Inflammatory macrophage treated with lipopolysaccharide for 1 hour (primary cell): ENCODE results near the gene CHRNA9.

Experiments used
- DNase-seq, 2 donors: peaks; one replicate each; pipeline ENCODE4 v3.0.0-alpha.2; 2020 to 2022

CHRNA9 gene

GRCh38 chr4:40347472-40347871 lies 12.3 kb downstream of the CHRNA9 start:
- DNase-seq = no peak

DNA sequence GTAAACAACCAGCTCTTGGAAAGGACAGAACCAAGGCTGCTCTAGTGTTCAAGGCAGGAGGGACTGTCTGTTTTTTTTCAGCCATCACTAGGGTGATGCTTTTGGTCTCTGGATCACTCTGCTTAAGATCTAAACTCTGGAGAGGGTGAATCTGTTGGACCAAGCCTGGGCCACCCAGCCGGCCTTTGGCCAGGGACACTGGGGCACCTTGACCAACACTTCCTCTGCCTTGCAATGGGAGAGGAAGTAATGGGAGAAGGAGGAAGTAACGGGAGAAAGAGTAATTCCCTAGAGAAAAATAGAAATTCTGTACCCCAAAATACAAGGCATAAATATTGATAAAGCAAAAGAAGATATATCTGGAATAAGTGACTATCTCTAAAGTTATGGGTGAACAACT lies 12.9 kb downstream of the CHRNA9 start:
- DNase-seq = peak in 1 of 2 donors; percentile 17

DNA sequence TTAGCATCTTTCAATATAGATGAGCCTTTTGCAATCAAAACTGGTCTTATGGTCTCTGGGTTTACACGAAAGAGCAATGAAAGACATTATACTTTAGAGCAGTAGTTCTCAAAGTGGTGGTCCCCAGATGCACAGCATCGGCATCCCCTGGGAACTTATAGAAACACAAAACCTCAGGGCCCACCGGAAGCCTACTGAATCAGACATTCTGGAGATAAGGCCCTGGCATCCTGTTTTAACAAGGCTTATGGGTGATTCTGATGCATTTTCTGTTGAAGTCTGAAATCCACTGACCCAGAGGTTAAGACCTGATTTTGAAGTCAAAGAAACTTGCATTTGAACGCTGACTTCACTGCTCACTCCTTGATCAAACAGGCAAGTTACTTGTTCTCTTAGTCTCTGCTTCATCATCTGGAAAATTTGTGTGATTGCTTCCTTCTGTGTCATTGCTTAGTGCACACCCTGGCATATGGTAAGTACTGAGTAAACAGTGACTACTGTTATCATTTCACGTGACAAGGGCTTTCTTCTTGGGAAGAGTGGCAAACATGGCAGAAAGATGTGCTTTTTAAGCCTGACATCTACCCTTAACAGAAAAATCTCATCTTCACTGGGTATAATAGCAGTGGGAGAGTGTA lies 14.5 kb downstream of the CHRNA9 start:
- DNase-seq = no peak

GRCh38 chr4:40350627-40351227 lies 15.6 kb downstream of the CHRNA9 start:
- DNase-seq = peak in 1 of 2 donors; percentile 15

GRCh38 chr4:40354158-40354557 lies 19.0 kb downstream of the CHRNA9 start:
- DNase-seq = no peak

- no peak for DNase-seq
Measured at GRCh38 chr4:40355131-40355530, 20.0 kb downstream of the CHRNA9 start.

DNA sequence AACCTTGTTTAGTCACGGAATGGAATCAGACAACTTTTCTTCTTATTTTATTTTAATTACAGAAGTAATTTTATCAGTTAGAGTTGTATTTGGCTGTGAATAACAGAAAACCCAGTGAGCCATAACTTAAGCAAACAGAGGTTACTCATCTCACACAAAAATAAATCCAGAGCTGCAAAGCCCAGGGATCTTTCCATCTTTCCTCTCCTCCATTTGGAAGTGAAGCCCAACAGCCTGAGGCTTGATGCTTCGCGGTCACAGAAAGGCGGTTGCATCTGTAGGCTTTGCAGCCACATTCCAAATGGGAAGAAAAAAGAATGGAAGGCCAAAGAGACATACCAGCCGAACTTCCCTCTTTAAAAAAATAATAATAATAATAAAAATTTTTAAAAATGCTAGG lies 22.6 kb downstream of the CHRNA9 start:
- DNase-seq = no peak

- no peak for DNase-seq
Measured at GRCh38 chr4:40361338-40361737, 26.2 kb downstream of the CHRNA9 start.

DNA sequence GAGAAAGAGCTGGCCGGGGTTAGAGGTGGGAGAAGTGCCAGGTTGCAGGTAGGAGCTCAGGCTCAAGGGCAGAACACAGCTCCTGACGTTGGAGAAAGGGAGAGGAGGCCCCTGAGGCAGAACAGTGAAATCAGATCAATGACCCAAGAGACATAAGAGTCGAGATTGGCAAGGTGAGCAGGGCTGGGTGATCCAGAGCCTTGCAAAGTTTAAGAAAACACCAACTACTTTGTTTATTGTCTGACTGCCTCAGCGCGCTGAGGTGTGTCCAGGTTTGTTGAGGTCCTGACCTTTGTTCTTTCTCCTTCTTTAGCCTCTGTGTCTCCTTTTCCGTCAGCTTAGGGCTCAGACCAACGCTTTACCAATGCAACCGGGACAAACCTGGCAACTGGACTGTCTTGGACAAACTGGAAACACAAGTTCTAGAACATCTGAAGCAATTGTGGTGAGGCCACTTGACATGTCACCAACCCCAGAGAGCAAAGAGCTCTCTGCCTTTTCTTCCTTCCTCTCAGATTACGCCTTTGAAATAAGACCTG lies 28.3 kb downstream of the CHRNA9 start:
- no peak for DNase-seq

GRCh38 chr4:40363945-40364344 lies 28.8 kb downstream of the CHRNA9 start:
- no peak for DNase-seq

DNA sequence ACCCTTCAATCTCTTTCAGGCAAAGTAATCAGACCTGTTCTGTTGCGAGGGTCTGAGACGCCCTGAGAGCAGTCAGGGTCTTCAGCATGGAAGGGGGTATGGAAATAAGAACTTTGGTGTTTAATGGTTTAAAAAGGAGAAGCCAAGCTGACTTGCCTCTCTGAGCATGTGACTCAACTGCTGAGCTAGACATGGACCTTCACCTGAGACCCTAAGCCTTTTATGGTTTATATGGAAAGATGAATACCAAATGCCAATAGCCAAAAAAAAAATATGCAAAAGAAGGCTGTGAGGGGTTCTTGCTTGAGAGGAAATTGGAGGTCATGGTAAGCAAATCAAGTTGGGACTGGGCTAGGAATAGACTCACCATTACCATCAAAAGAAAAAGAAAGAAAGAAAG lies 30.6 kb downstream of the CHRNA9 start:
- no peak for DNase-seq

DNA sequence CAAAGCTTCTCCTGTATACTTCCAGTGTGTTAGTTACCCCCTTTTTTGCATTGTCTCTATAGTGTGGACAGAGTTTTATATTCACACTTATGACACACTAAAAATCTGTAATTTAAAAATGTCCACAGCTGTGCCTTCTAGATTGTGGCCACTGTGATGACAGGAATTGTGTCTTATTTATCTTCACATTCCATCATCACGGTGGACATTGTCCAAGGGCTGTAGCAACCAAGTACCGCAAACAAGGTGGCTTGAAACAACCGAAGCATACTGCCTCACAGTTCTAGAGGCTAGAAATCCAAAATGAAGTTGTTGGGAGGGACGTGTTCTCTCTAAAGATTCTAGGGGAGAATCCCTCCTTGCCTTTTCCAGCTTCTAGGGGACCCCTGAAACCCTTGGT lies 32.3 kb downstream of the CHRNA9 start:
- DNase-seq = no peak

DNA sequence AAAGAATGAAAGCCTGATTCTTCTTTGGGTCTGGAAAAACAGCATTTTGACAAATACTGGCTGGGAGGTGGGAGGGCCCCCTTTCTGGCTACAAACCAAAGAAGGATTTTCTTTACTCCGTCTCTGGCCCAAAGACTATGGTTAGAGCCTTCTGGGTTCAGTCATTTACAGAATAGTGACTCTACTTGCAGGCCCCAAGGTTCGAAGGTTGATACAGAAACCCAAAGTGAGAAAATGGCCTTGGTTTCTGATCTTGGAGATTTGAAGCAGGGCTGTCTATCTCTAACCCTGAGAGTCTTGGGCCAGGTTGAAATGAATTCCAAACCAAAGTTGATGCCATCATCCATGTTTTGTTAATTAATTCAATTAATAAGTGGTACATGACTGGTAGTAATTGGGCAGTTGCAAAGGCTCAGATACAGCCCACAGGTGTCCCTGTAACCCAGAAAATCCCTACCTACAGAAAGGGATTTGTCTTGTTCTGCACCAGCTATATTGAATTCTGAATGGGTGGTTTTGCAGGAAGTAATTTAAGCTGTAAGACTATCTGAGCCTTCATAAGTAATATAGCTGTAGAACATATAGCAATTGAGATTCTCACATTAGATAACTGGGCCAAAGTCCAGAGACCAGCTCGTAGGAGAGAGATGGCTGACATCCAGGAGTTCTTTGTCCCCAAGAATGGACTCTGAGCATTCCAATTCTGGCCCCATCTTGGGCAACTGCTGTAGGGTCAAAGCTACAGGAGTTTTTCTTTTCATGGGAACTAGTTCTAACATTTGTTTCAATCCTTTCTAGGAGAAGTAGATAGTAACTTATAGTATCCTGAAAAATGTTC lies 34.5 kb downstream of the CHRNA9 start:
- no peak for DNase-seq

GRCh38 chr4:40372651-40373050 lies 37.5 kb downstream of the CHRNA9 start:
- no peak for DNase-seq

GRCh38 chr4:40373636-40374035 lies 38.5 kb downstream of the CHRNA9 start:
- peak; percentile 59 to 62 for DNase-seq

DNA sequence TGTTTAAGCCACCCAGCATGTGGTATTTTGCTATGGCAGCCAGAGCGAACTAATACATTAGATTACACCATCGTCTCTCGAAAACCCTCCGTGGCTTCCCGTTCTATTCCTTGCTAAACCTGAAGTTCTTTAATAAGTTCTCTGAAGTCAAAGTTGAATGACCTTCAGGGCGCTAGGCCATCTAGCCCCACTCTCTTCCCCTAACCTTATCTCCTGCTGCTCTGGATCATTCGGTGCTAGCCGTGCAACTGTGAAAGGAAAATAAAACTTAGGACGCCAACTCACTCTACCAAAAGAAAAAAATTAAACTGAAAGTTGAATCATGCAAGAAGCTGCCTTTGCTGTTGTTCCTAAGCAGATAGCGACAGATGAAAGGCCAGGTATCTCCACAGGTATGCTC lies 40.0 kb downstream of the CHRNA9 start:
- DNase-seq = no peak

GRCh38 chr4:40375620-40376019 lies 40.5 kb downstream of the CHRNA9 start:
- DNase-seq = no peak

DNA sequence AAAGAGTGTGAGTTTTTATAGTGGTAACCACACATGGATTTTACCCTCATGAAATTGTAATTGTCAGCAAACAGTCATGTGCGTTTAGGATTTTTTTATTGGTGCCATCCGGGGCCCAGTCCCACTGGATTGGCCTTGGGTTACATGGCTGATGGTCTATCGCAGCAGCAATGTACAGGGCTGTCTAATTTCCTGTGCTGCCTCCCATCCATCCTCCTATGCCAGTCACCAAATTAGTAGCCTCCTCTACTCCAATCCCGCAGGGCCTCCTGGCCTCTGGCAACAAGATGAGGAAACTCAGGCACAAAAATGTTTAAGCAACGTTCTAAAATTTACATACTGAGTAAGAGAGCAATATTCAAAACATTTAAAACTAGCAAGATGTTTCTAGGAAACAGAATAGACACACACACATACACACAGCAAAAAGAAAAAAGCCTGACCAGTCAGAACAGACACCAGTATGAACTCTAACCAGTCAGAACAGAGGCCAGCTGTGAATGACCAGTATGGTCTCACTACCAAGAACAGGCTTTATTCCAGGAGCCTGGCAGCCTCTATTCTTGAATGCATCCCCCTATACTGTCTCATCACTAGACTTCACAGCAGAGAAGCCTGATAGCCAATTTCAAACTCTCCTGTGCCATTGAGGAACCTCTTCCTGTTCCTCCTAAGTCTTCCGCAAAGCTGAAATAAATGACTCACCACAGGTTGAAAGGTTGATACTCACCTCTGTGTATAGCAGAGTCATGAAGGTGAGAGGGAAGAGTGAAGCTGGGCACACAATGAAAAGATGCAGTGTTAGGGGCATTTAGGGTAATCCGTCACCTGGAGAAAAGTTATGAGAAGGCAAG lies 42.6 kb downstream of the CHRNA9 start:
- DNase-seq = peak; percentile 7 to 13

- no peak for DNase-seq
Measured at GRCh38 chr4:40378619-40379018, 43.5 kb downstream of the CHRNA9 start.

DNA sequence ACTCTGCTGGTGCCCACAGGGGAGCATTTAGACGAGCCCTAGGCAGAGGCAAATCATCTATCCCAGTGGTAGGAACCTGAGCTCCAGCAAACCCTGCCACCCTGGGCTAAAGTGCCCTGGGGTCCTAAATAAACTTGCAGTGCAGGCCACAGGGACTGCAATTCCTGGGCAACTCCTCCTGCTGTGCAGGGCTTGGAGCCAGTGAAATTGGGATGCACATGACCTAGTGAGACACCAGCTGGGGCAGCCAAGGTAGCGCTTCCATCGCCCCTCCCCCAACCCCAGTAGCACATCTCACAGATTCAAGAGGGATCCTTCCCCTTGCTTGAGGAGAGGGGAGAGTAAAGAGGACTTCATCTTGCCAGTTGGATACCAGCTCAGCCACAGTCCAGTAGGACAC lies 44.1 kb downstream of the CHRNA9 start:
- DNase-seq = no peak

DNA sequence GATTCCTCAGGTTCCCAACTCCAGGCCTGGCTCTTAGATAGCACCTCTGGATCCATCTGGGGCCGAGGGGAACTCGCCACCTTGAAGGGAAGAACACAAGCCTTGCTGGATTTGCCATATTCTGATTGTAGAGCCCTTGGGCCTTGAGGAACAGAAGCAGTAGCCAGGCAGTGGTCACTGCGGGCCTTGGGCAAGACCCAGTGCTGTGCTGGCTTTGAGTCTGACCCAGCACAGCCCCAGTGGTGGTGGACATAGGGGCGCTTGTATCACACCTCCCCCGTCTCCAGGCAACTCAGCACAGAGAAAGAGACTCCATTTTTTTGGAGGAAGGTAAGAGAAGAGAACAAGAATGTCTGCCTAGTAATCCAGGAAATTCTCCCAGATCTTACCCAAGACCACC lies 45.5 kb downstream of the CHRNA9 start:
- DNase-seq = no peak

GRCh38 chr4:40388239-40388638 lies 53.1 kb downstream of the CHRNA9 start:
- DNase-seq = no peak

- no peak for DNase-seq
Measured at GRCh38 chr4:40389986-40390385, 54.9 kb downstream of the CHRNA9 start.
